GM12892 (cell line): ENCODE data around the gene CLDN9.

Source experiments
- POLR2A ChIP-seq: IDR thresholded peaks from 2 replicates; pipeline ENCODE4 v1.6.1; 2011; ENCODE audit warnings: low read depth, low read length, control low read depth
- POLR2AphosphoS5 ChIP-seq: IDR thresholded peaks from 2 replicates; pipeline ENCODE4 v1.6.1; 2011; ENCODE audit warnings: low read depth, low read length, control low read depth
- TAF1 ChIP-seq: IDR thresholded peaks from 2 replicates; pipeline ENCODE4 v1.6.1; 2011; ENCODE audit warnings: low read depth, mild to moderate bottlenecking, control low read depth, low read length, borderline replicate concordance

DNA sequence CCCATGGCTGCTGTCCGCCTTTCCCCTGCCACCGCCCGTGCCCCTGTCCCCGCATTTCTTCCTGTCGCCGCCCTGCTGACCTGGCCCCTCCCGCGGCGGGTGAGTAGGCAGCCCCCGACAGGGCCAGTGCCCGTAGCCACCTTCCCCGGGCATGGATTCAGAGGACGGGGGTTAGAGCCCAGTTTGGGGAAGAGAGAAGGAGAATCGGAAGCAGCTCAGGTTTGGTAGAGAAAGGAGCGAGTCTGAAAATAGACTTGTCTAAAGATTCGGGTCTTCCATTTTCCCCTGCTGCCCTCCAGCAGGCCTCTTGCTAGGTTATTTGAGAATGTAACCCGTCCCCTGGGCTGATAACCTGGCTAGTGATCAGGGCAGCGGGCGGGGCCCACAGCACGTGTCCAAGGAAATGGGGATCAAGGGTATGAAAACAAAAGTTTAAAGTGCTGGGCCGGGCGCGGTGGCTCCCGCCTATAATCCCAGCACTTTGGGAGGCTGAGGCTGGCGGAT is 7.9 kb upstream of the CLDN9 start:
- TF ChIP-seq POLR2AphosphoS5: no peak
- TF ChIP-seq TAF1: no peak
- TF ChIP-seq POLR2A: no peak
